Left kidney (tissue), 2 donors: ENCODE results near the gene COMMD7. TPM values are rescaled to one million over a fixed set of nuclear protein-coding genes. Genes with fewer than 3 reads are reported as not detected.
A peak's percentile ranks its signal among the peaks of the same experiment; 100 is the strongest.

Experiments
- DNase-seq: peaks from one replicate; pipeline ENCODE4 v3.0.0-alpha.2; 2013
- polyA plus RNA-seq: library from polyadenylated mRNA; unstranded; fragments of 120-200 nt; gene quantifications from one replicate; pipeline ENCODE4 v1.2.1, GENCODE V29; 2013; ENCODE audit not compliant: insufficient read length

COMMD7 gene
- polyA plus RNA-seq, 1 donor = 69.3 TPM

GRCh38 chr20:32681175-32682084, 61.8 kb downstream of the COMMD7 start:
- no peak for DNase-seq

DNA sequence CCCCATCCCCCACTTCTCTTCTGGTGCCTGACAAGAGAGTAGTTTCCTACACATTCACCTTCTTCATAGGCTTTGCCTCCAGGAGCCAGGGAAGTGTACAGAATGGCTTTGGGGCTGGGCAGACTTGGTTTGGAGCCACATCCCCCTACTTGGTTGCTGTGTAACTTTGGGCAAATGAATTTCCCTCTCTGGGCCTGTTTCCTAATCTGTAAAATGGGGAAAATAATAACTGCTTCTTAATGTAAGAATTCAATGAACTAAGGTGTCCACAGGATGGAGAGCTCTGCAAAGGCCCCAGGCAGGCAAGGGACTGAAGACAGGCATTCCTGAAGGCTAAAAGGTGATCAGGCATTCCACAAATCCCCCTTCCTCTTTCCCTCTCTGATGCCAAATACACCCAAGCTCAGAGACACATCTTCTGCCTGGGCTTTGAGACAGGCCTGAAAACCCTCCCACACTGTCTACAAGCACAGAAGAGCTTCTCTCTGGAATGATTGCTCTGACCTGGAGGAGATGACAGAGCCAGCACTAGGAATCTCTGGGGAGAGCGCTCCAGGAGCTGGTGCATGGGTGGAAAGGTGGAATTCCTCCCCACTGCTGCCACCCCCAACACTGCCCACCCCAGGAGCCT, 62.6 kb downstream of the COMMD7 start:
- no peak for DNase-seq

DNA sequence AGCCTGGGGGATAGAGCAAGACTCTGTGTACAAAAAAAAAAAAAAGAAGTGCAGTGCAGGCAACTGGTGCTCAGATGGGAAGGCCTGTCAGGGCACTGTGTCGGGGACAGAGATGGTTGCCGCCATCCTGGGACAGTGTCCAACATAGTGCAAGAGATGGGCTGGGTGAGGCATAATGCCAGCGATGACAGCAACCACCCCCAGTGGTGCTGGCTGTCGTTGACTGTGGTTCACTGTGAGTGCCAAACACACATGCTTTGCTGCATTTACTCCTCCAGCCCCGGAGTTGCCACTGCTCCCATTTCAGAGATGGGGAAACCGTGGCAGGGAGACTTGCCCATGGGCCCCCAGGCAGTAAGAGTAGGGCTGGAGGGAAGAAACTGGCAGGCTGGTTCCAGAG, 64.3 kb downstream of the COMMD7 start:
- DNase-seq = no peak

DNA sequence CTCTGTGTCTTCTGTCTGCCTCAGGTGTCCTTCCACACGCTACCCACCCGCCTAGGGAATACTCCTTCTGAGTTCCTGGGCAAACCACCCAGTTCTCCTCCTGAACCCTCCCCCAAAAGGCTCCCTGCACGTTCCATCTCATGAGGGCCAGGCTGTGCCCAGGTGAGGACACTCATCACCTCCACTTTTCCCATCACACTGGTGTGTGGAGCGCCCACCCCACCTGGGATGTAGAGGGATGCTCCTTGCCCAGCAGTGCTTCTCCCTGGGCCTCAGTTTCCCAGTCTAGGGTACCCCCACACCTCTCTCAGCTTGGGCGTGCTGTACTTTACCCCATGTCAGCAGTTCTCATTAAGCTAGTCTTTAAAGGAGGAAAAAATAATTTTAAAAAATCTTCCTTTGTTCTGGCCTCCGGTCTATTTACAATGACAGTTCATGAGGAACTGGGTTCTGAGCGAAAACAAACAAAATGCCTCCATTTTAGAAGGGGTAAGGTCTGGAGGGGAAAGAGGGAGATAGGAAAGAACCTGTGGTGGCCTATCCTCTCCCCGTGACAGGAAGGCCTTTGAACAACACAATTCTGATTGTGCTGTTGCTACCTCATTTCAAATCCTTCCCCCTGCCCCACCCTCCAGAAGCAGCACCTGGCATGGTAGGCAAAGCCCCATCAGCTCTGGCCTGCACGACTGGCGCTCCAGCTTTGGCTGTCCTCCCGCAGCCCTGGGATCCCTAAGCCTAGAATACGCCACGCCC, 67.9 kb downstream of the COMMD7 start:
- DNase-seq = no peak

- peak; percentile 31 for DNase-seq
Observed at GRCh38 chr20:32674362-32674789, 68.9 kb downstream of the COMMD7 start.

DNA sequence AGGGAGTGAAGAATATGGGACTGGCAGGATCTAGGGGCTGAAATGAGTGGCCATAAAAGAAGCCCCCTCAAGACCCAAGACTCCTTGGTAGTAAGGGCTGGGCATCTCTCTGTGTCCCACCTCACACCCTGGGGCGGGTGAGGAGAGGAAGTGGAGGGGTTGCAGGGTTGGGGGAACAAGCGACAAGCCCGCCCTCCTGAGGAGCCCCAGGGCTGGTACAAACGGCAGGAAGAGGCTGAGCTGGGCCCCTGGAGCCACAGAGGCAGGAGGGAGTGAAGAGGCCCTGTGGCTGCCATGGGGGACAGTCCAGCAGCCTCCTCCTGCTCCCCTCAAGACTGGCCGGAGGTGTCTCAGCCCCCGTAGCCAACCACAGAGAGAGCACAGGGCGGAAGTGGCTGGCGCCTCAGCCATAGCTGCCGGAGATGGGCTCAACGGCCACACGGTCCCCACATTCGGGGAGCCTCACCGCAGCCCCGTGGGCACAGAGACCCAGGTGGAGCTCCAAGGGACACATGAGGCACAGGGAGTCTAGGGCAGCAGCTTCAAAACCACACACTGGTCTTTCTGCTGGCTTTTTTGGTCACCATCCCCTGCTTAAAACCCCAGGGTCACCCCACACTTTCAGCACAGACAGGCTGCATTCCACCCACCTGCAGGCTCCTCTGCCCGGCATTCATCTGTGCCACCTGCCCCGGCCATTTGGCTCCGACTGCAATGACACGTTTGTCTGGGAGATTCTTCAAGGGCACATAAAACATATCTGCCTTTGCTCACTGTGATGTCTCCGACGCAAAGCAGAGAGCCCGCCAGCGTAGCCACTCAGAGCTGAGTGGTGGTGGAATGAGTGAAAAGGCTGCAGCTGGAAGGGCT, 70.0 kb downstream of the COMMD7 start:
- DNase-seq = no peak

- no peak for DNase-seq
Observed at GRCh38 chr20:32672394-32672981, 70.8 kb downstream of the COMMD7 start.

GRCh38 chr20:32670773-32671455, 72.4 kb downstream of the COMMD7 start:
- no peak for DNase-seq

GRCh38 chr20:32667027-32667426, 76.2 kb downstream of the COMMD7 start:
- DNase-seq = no peak

- no peak for DNase-seq
Observed at GRCh38 chr20:32664678-32665159, 78.5 kb downstream of the COMMD7 start.

- DNase-seq = no peak
Observed at GRCh38 chr20:32664012-32664677, 79.1 kb downstream of the COMMD7 start.

GRCh38 chr20:32663335-32664011, 79.8 kb downstream of the COMMD7 start:
- DNase-seq = peak; percentile 15

GRCh38 chr20:32661820-32662528, 81.3 kb downstream of the COMMD7 start:
- DNase-seq = no peak

GRCh38 chr20:32660661-32661060, 82.6 kb downstream of the COMMD7 start:
- DNase-seq = no peak

- DNase-seq = no peak
Observed at GRCh38 chr20:32656827-32657226, 86.4 kb downstream of the COMMD7 start.

- no peak for DNase-seq
Observed at GRCh38 chr20:32655903-32656512, 87.3 kb downstream of the COMMD7 start.

DNA sequence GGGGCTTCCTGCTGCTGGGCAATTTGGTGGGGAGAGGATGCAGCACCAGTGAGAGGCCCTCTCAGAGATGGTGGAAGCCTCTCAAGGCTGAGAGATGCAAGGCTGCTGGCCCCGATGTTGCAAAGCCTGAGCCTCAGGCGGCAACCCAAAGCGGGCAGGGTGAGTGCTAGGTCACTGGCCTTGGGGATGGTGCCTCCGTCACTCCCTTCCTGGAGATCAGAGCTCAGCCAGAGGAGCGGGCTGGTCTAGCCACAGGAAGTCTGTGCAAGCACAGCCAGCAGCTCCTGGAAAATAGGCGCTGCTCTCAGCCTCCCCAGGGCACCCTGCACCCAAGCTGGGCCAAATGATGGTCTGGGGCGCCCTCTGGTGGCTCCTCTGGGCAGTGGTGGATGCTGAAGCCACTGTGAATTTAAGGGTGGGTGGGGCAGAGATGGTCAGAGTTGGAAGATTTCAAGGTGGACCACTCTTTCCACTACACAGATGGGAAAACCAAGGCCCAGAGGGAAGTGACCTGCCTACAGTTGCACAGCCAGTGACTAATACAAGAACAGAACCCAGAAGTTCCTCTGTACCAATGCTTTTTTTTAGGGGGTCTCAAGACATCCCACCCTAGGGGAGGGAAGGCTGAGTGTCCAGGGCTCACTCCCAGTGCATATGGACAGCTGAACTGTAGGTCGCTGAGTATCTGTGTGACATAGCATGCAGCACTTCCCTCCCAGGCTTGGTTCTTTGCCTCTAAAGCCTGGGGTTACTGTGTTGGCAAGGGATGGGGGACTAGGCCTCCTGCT, 90.3 kb downstream of the COMMD7 start:
- DNase-seq = peak; percentile 77
